Immature natural killer cell (primary cell): ENCODE data around the gene SLC49A3. TPM values are rescaled to one million over a fixed set of nuclear protein-coding genes. Genes with fewer than 3 reads are reported as not detected.

Experiments used
- DNase-seq, 3 donors: peaks; one replicate each; pipeline ENCODE4 v3.0.0; 2022; ENCODE audit warnings: mixed read lengths in 1 of 3
- H3K27ac Mint-ChIP-seq, 6 donors: one replicate each; pipeline ENCODE4 v1.8.0; 2020; ENCODE audit warnings: mixed read lengths in 6 of 6, mild to moderate bottlenecking in 5 of 6, inconsistent platforms in 4 of 6, moderate library complexity in 3 of 6
- H3K27me3 Mint-ChIP-seq, 3 donors: one replicate each; pipeline ENCODE4 v1.8.0; 2020 to 2021; ENCODE audit warnings: low read depth in 3 of 3, mild to moderate bottlenecking in 3 of 3, mixed read lengths in 3 of 3, moderate library complexity in 3 of 3, inconsistent platforms in 1 of 3
- H3K36me3 Mint-ChIP-seq, 3 donors: one replicate each; pipeline ENCODE4 v1.8.0; 2020; ENCODE audit warnings: mixed read lengths in 3 of 3, inconsistent platforms in 2 of 3, mild to moderate bottlenecking in 2 of 3
- H3K4me1 Mint-ChIP-seq, 2 donors: one replicate each; pipeline ENCODE4 v1.8.0; 2020; ENCODE audit warnings: inconsistent platforms in 2 of 2, mild to moderate bottlenecking in 2 of 2, mixed read lengths in 2 of 2, moderate library complexity in 1 of 2
- H3K4me3 Mint-ChIP-seq, 5 donors: one replicate each; pipeline ENCODE4 v1.8.0; 2020; ENCODE audit warnings: mild to moderate bottlenecking in 5 of 5, mixed read lengths in 5 of 5, inconsistent platforms in 3 of 5, moderate library complexity in 3 of 5
- H3K9me3 Mint-ChIP-seq, 6 donors: one replicate each; pipeline ENCODE4 v1.8.0; 2020; ENCODE audit warnings: mild to moderate bottlenecking in 6 of 6, mixed read lengths in 6 of 6, inconsistent platforms in 4 of 6, moderate library complexity in 3 of 6
- polyA plus RNA-seq, 3 donors: library from polyadenylated mRNA; unstranded; fragments of 300-500 nt; fragmentation: Illumina TruSeq; gene quantifications; one replicate each; pipeline ENCODE4 v1.2.3, GENCODE V29; 2021

The SLC49A3 gene
- polyA plus RNA-seq, 3 donors from 2014 or later: 3.8 to 7.1 (median 6.1) TPM

DNA sequence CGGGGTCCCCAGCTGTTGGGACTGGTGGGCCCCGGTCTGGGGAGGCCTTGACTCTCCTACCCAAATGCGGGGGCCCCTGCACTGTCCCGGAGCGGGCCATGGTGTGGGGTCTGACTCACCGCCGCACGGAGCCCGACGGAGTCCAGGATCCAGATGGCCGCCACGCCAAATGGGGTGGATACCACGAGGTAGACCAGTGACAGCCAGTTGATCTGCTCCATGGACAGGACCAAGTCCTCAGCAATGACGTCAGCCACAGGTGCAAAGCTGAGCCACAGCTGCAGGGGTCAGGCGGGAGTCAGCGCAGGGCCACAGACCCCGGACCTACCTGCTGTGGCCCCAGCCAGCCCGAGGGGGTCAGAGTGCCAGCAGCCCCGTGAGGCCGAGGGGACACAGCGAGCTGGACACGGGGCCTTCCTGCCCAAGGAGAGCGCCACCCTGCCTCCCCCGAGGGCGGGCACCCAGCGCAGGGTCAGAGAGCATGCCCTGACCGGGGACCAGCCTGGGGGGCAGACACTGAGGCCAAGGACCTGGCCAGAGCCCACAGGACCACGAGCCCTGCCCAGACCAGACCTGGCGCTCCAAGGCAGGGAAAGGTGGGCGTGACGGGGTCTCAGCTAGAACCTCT is 2.4 kb downstream of the SLC49A3 start:
- no peaks in the 10 kb centered on the region for H3K36me3 Mint-ChIP-seq
- H3K27me3 Mint-ChIP-seq: peaks cover 0 to 4% (median 2%) of the 10 kb centered on the region in 3 donors
- DNase-seq: no peak
- H3K27ac Mint-ChIP-seq: no peak overlapping the region
- H3K9me3 Mint-ChIP-seq: no peaks in the 10 kb centered on the region
- H3K4me1 Mint-ChIP-seq: peaks cover 15 to 19% of the 10 kb centered on the region in 2 donors
- no peak overlapping the region for H3K4me3 Mint-ChIP-seq

DNA sequence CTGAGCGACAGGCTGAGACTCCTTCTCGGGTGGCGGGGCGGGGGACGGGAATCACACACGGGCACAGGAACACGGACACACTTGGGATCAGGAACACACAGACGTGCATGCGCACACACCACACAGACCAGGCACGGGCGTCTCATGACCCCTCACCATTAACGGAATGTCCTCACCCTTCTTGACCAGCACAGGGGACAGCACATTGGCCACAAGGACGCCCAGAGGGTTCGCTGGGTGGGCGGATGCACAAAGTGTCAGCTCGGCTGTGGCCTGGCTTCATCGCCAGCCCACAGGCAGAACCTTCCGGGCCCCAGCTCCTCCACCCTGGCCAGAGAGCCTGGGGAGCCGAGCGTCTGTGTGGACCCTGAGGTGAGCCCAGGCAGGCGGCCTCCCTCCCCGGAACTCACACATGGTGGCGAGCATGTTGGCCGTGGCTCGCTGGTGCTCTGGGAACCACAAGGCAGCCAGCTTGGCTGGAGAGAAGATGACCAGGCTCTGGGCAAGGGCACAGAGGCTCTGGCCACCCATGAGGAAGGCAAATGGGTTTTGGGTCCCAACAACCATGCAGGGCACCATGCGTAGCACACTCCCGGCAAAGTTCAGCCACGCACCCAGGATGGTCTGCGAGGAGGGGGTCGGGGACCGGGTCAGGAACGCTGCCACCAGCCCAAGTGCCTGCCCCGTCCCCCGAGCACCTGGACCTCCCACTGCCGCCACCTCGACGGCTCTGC is 3.1 kb downstream of the SLC49A3 start:
- Mint-ChIP-seq H3K4me1 (peaks cover 17 to 19% of the 10 kb centered on the region in 2 donors), H3K36me3 (no peaks in the 10 kb centered on the region), H3K4me3 (no peak overlapping the region), H3K9me3 (no peaks in the 10 kb centered on the region), H3K27ac (peak overlapping the region in 1 of 6 donors; percentile 26), H3K27me3 (peaks cover 0 to 8% (median 2%) of the 10 kb centered on the region in 3 donors)
- DNase-seq: no peak

DNA sequence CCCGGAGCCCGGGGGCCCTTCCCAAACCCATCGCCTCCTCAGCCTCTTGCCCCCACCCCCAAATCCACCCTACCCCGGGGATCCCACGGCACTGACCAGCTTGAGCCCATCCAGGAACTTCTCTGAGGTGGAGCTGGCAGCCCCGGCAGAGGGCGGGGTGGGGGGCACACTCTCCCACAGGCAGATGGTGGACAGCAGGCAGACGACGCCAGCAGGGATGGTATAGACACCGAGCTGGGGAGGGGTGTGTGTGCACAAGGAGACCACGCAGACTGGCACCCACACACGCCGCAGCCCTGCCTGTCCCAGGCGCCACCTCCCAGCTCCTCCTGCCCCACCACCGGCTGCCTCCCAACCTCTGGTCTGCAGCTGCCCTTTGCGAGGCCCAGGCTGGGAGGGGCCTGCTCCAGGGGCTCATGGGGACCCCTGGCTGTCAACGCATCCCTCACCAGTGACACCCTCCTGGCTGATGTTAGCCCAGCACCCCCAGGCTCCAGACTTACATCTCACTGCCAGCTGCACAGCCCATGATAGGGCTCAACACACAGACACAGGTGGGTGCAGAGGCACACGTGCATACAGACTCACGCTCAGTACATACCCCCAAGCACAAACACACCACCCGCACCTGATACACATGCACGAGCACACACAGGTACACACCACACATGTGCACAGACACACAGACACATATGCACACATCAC is 4.2 kb downstream of the SLC49A3 start:
- Mint-ChIP-seq H3K27me3 (peaks cover 2 to 8% (median 7%) of the 10 kb centered on the region in 3 donors), H3K36me3 (no peaks in the 10 kb centered on the region), H3K9me3 (no peaks in the 10 kb centered on the region), H3K4me3 (peak overlapping the region in 1 of 5 donors; percentile 0), H3K4me1 (peaks cover 20 to 23% of the 10 kb centered on the region in 2 donors), H3K27ac (peak overlapping the region in 2 of 6 donors; percentile 0 to 26)
- no peak for DNase-seq

DNA sequence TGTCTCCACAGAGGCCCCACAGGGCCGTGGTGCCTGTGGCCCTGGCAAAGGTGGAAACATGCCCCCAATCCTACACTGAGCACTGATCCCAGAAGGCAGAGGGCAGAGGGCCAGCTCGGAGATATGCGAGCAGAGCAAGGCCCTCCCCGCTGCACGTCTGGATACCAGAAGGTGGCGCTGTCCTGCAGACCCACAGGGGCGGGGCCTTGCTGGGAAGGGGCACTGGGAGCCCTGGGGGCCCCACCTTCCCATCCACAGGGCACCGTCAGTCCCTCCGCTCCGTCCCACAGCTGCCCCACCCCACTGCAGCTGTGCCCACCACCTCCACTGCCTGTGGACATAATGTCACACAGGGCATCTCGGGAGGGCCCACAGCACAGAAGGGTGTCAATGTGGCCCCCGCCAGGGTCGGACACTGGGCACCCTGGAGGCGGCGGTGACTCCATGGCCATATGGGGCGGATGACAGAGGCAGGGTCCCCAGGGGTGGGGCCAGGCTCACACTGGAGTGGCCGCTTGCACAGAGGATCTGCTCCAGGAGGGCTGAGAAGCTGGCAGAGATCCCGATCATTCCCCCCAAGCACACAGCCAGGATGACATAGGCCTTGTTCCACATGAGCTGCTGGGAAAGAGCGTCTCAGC is 4.8 kb downstream of the SLC49A3 start:
- H3K9me3 Mint-ChIP-seq: no peaks in the 10 kb centered on the region
- no peak overlapping the region for H3K4me3 Mint-ChIP-seq
- peaks cover 2 to 8% (median 7%) of the 10 kb centered on the region in 3 donors for H3K27me3 Mint-ChIP-seq
- H3K36me3 Mint-ChIP-seq: no peaks in the 10 kb centered on the region
- peaks cover 15 to 18% of the 10 kb centered on the region in 2 donors for H3K4me1 Mint-ChIP-seq
- DNase-seq: peak in 2 of 3 donors; percentile 35 to 40
- H3K27ac Mint-ChIP-seq: peak overlapping the region in 4 of 6 donors; percentile 21 to 72 (median 45)

DNA sequence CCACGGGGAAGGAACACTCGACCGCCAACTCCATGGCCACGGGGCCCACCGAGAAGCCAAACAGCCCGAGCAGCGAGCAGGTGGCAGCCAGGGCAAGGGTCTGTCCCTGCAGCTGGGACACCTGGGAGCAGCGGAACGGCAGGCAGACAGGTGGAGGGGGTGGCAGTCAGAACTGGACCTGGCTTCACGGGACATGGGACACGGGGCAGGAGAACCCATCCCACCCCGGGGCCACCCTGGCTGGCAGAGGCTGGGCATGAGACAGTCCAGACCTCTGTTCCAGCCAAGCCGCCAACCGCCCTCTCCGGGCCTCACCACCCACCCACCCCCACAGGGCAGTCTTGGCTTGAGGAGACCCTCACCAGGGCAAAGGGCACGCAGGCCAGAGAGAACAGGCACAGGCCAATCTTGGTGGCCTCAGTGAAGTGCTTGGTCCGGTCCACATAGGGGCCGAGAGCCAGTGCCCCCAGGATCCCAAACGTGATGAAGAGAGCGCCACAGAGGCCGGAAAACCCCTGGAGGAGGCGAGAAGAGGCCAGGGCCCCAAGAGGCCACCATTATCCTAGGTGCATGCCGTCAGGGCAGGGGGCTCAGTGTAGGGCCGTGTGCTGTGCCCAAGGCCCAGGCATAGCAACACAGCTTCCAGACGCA is 5.6 kb downstream of the SLC49A3 start:
- H3K27ac Mint-ChIP-seq: peak overlapping the region in 3 of 6 donors; percentile 29 to 72 (median 61)
- no peaks in the 10 kb centered on the region for H3K36me3 Mint-ChIP-seq
- H3K4me3 Mint-ChIP-seq: no peak overlapping the region
- H3K4me1 Mint-ChIP-seq: peaks cover 15 to 18% of the 10 kb centered on the region in 2 donors
- no peaks in the 10 kb centered on the region for H3K9me3 Mint-ChIP-seq
- no peak for DNase-seq
- peaks cover 2 to 8% (median 7%) of the 10 kb centered on the region in 3 donors for H3K27me3 Mint-ChIP-seq

DNA sequence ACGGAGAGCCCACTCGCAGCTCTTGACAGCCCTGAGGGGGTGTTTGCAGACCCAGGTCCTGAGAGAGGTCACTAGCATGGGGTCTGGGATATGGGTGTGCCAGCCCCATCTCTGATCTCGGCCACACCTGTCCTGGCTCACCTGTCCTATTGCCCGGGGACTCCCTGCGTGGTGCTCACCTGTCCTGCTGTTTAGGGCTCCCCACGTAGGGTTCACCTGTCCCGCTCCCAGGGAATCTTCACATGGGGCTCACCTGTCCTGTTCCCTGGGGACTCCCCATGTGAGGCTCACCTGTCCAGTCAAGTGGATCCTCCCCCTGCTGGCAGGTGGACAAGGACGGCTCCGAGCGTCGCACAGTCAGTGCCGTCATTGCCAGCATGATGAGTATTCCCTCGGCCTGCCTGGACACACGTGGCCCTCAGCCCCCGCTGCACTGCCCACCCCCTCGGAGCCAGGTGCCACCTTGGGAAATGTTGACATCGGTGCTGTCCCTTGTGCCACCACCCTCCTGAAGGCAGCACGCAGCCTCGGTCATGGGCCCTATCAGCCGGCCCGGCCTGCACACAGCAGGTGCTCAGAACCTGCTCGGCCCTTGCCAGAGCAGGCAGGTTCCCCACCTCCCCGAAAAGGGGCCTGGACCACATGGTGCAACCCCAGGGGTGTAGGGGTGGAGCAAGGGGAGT is 6.3 kb downstream of the SLC49A3 start:
- Mint-ChIP-seq H3K36me3 (no peaks in the 10 kb centered on the region), H3K4me3 (peak overlapping the region in 2 of 5 donors; percentile 27 to 39), H3K9me3 (no peaks in the 10 kb centered on the region), H3K27ac (peak overlapping the region in 1 of 6 donors; percentile 55), H3K27me3 (peaks cover 5 to 8% (median 7%) of the 10 kb centered on the region in 3 donors), H3K4me1 (peaks cover 15 to 16% of the 10 kb centered on the region in 2 donors)
- no peak for DNase-seq

DNA sequence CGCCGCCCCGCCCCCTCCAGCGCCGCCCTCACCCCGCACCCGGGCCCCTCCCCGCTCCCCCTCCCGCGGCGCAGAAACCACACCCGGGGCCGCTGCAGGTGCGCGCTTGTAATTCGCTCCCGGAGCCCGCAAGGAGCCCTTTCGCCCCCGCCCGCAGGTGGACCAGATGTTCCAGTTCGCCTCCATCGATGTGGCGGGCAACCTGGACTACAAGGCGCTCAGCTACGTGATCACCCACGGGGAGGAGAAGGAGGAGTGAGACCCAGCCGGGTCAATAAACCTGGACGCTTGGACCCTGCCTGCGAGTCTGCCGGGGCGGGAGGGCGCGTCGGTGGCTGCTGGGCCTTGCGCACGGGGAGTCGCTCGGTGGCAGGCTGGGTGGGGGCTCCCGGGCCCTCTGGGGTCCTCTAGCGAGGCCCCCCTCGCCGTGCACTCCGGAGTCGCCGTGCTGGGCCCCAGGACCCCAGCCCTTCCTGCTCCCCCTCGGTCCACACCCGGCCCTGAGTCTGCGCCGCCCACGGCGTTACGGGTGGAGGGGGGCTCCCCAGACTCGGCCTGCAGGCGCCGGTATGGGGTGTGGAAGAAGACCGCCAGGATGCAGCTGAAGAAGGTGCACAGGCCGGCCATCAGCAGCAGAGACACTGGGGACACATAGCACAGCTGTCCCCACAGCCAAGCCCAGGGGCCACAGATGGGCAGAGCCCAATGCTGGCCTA is 7.1 kb downstream of the SLC49A3 start:
- H3K9me3 Mint-ChIP-seq: no peaks in the 10 kb centered on the region
- H3K36me3 Mint-ChIP-seq: no peaks in the 10 kb centered on the region
- peaks cover 15% of the 10 kb centered on the region in 2 donors for H3K4me1 Mint-ChIP-seq
- H3K27me3 Mint-ChIP-seq: peaks cover 5 to 8% (median 7%) of the 10 kb centered on the region in 3 donors
- no peak overlapping the region for H3K4me3 Mint-ChIP-seq
- peak in 2 of 3 donors; percentile 32 to 36 for DNase-seq
- peak overlapping the region in 2 of 6 donors; percentile 49 to 55 for H3K27ac Mint-ChIP-seq

DNA sequence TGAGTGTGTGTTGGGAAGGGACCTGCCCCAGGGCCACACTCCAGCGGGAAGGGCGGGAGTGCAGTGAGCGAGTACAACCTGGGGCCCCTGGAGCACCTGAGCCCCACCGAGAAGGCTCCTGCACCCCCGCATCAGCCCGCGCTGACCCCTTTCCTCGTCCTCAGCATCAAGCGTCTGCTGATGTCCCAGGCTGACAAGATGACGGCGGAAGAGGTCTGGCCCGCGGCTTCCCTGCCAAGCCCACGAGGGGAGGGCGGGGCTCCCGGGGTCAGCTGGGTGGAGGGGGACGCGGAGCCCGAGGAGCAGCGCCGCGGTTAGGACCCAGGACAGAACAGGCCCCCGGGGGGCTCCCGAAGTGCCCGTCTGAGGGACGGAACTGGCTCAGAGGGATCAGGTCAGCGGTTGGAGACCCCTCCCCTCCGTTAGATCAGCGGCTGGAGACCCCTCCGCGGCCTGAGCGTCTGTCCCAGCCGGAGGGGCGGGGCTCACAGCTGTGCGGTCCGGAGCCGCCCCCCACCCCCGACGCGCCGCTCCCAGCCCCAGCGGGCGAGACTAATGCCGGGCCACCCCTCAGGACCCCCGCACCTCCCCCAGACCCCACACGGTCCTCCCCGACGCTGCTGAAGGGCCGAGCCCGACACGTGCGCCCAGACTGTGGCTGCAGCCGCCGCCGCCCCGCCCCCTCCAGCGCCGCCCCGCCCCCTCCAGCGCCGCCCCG is 7.9 kb downstream of the SLC49A3 start:
- Mint-ChIP-seq H3K27me3 (peaks cover 5 to 8% (median 8%) of the 10 kb centered on the region in 3 donors), H3K9me3 (no peaks in the 10 kb centered on the region), H3K27ac (peak overlapping the region; percentile 89 to 95 (median 92)), H3K36me3 (no peaks in the 10 kb centered on the region), H3K4me3 (peak overlapping the region; percentile 70 to 82 (median 76)), H3K4me1 (peaks cover 15% of the 10 kb centered on the region in 2 donors)
- peak; percentile 85 to 87 (median 85) for DNase-seq

DNA sequence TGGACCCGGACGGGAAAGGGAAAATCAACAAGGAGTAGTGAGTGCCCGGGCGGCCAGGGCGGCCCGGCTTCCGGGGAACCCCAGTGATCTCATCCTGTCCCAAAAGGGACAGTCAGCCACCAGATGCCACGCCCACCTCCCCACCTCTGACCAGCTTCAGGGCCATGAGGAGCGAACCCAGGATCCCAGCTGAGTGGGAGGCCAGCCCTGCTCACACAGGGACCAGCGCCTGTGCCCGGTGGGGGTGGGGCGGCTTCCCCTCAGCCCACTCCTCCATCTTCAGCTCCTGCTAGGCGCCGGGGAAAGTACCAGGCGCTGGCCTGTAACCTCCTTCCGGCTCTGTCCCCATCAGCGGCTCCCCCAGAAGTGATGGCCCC is 8.4 kb downstream of the SLC49A3 start:
- H3K4me3 Mint-ChIP-seq: peak overlapping the region; percentile 70 to 82 (median 76)
- no peak for DNase-seq
- no peaks in the 10 kb centered on the region for H3K36me3 Mint-ChIP-seq
- H3K27ac Mint-ChIP-seq: peak overlapping the region; percentile 89 to 95 (median 92)
- H3K4me1 Mint-ChIP-seq: peaks cover 15% of the 10 kb centered on the region in 2 donors
- H3K9me3 Mint-ChIP-seq: no peaks in the 10 kb centered on the region
- peaks cover 5 to 8% (median 8%) of the 10 kb centered on the region in 3 donors for H3K27me3 Mint-ChIP-seq

DNA sequence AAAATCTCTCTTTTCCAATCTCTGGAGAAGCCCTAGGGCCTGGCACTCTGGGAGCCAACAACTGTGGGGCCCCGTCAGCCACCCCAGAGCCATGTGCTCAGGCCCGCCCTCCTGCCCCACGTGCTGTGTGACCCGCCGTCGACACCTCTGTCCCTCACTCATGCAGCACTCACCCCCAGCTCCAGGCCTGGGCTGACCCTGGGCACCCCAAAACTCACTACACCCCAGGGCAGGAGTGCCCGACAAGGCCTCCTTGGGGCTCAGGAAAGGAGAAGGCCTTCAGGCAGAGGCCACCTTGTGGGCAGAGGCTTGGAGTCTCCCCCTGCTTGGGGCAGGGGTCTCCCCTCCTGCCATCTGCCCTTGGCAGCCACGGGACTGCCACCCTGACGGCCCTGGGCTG is 8.9 kb downstream of the SLC49A3 start:
- Mint-ChIP-seq H3K36me3 (no peaks in the 10 kb centered on the region), H3K4me1 (peaks cover 12 to 17% of the 10 kb centered on the region in 2 donors), H3K4me3 (peak overlapping the region in 3 of 5 donors; percentile 76 to 82 (median 81)), H3K9me3 (no peaks in the 10 kb centered on the region), H3K27ac (peak overlapping the region; percentile 89 to 95 (median 92)), H3K27me3 (peaks cover 5 to 8% (median 8%) of the 10 kb centered on the region in 3 donors)
- DNase-seq: no peak

DNA sequence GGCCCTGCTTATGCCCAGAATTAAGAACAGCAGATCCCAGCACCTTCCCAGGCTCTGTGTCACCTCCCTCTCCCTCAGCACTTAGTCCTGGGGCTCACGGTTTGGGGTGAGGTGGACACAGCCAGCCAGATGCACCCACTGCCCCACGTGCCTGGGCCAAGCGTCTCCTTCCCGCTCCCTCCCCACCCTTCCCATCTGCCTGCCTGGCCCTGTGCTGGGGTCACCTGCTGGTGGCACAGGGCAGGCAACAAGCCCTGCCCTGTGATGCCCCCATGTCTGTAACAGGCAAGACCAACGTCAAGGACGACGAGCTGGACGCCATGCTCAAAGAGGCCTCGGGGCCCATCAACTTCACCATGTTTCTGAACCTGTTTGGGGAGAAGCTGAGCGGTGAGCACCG is 9.3 kb downstream of the SLC49A3 start:
- Mint-ChIP-seq H3K27me3 (peaks cover 5 to 8% (median 8%) of the 10 kb centered on the region in 3 donors), H3K36me3 (no peaks in the 10 kb centered on the region), H3K4me3 (peak overlapping the region in 1 of 5 donors; percentile 6)

More for the DNA sequence above, 9.3 kb downstream of the SLC49A3 start:
- DNase-seq: no peak
- Mint-ChIP-seq H3K27ac (peak overlapping the region in 3 of 6 donors; percentile 17 to 92 (median 75)), H3K4me1 (peaks cover 9 to 16% of the 10 kb centered on the region in 2 donors), H3K9me3 (no peaks in the 10 kb centered on the region)
